KMS-11 (cell line): ENCODE results near the gene TIGD6.
"Not testable (repeated sequence)": the region's sequence is repeated elsewhere in the genome, so short reads cannot be mapped to it uniquely, and the experiment has no call there.

ENCODE experiments used
- H2AFZ ChIP-seq: fragments of 200-600 bp; sonication (generic); 2 replicates; pipeline ENCODE4 v1.6.1; 2016; ENCODE audit warnings: antibody characterized with exemption, mixed run types, low read depth
- H3K27ac ChIP-seq: fragments of 200-600 bp; sonication (generic); 2 replicates; pipeline ENCODE4 v1.6.1; 2016; ENCODE audit warnings: mild to moderate bottlenecking, mixed run types
- H3K27me3 ChIP-seq: fragments of 200-600 bp; sonication (generic); 2 replicates; pipeline ENCODE4 v1.6.1; 2017; ENCODE audit warnings: mild to moderate bottlenecking, low read depth, mixed run types, moderate library complexity; ENCODE audit not compliant: insufficient read depth
- H3K36me3 ChIP-seq: fragments of 200-600 bp; sonication (generic); 2 replicates; pipeline ENCODE4 v1.6.1; 2017; ENCODE audit warnings: mild to moderate bottlenecking, mixed run types; ENCODE audit not compliant: insufficient read depth
- H3K4me1 ChIP-seq: fragments of 200-600 bp; sonication (generic); 2 replicates; pipeline ENCODE4 v1.6.1; 2016; ENCODE audit warnings: mild to moderate bottlenecking, low read depth, mixed run types; ENCODE audit not compliant: poor library complexity, severe bottlenecking
- H3K4me2 ChIP-seq: fragments of 200-600 bp; sonication (generic); 2 replicates; pipeline ENCODE4 v1.7.0; 2016; ENCODE audit warnings: mild to moderate bottlenecking, mixed run types
- H3K4me3 ChIP-seq: fragments of 200-600 bp; sonication (generic); IDR thresholded peaks from 2 replicates; pipeline ENCODE4 v1.6.1; 2017; ENCODE audit warnings: low read depth, low read length, mixed read lengths; ENCODE audit not compliant: insufficient read depth
- H3K79me2 ChIP-seq: fragments of 200-600 bp; sonication (generic); 2 replicates; pipeline ENCODE4 v1.6.1; 2016; ENCODE audit warnings: low read depth, mixed run types; ENCODE audit not compliant: insufficient read depth
- H3K9ac ChIP-seq: fragments of 200-600 bp; sonication (generic); 2 replicates; pipeline ENCODE4 v1.6.1; 2016; ENCODE audit warnings: mild to moderate bottlenecking, mixed run types
- H4K20me1 ChIP-seq: fragments of 200-600 bp; sonication (generic); 2 replicates; pipeline ENCODE4 v1.6.1; 2016; ENCODE audit warnings: mild to moderate bottlenecking, mixed run types; ENCODE audit not compliant: insufficient read depth
- TF ChIP-seq, protein P1 (sequence below): fragments of 200-600 bp; sonication (generic); conservative IDR thresholded peaks from 2 replicates; pipeline ENCODE4 v1.6.1; 2017; ENCODE audit warnings: low read depth, mild to moderate bottlenecking, antibody characterized with exemption, low read length, moderate library complexity, mixed read lengths

TIGD6 gene

DNA sequence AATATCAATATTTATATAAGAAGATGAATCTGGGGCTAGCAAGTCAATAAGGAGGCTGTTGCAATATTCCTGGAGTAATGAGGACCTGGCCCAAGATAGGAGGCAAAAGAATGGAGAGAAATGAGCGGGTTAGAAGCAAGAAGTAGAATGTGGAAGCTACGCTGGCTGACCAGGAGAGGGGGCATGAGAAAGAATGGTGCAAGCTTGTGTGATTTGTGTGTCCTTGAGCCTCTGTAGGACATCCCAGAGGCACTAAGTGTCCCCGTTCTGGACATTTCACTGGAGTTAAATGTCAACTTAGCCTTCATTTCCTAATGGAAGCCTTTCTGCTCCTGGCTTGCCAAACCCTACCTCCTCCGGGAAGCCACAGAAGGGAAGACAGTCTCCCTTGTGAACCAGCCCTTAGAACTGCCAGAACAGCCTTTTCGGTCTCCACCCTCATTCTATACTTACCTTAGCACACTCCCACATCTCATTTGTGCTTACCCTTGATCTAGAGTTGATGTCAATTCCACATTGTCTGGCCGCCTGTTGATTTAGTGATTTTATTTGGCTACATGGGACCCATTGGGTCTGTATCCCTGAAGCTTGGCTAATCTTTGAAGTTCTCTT, 49.2 kb downstream of the TIGD6 start:
- Histone ChIP-seq H3K4me2 (no peak overlapping the region), H3K36me3 (no peaks in the 10 kb centered on the region)

DNA sequence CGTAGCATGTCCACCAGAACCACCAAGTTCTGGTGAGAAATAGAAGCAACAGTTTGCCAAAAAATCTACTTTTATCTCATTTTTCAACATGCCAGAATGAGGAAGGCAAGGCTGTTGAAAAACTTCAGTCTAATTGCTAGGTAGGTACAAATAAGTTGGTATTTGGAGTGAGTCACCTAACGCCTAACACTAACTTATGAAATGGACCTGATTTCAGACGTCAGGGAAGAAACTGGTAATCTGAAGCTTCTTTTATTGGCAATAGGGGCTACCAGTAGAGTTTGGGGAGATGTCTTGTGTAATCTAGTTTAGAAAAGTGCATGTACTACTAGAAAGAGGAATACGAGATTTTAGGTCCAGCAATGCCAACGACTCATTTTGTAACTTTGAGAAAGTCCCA, 51.5 kb downstream of the TIGD6 start:
- Histone ChIP-seq H3K27ac (no peak overlapping the region), H3K4me2 (no peak overlapping the region), H3K4me3 (no peak overlapping the region), H2AFZ (no peak overlapping the region), H3K79me2 (no peaks in the 10 kb centered on the region), H3K36me3 (no peaks in the 10 kb centered on the region), H4K20me1 (no peaks in the 10 kb centered on the region), H3K27me3 (no peaks in the 10 kb centered on the region), H3K9ac (no peak overlapping the region), H3K4me1 (no peaks in the 10 kb centered on the region)
- TF ChIP-seq, protein P1, sequence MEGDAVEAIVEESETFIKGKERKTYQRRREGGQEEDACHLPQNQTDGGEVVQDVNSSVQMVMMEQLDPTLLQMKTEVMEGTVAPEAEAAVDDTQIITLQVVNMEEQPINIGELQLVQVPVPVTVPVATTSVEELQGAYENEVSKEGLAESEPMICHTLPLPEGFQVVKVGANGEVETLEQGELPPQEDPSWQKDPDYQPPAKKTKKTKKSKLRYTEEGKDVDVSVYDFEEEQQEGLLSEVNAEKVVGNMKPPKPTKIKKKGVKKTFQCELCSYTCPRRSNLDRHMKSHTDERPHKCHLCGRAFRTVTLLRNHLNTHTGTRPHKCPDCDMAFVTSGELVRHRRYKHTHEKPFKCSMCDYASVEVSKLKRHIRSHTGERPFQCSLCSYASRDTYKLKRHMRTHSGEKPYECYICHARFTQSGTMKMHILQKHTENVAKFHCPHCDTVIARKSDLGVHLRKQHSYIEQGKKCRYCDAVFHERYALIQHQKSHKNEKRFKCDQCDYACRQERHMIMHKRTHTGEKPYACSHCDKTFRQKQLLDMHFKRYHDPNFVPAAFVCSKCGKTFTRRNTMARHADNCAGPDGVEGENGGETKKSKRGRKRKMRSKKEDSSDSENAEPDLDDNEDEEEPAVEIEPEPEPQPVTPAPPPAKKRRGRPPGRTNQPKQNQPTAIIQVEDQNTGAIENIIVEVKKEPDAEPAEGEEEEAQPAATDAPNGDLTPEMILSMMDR, result no peak

More for the DNA sequence above, 49.2 kb downstream of the TIGD6 start:
- no peaks in the 10 kb centered on the region for H4K20me1 ChIP-seq
- no peak overlapping the region for H2AFZ ChIP-seq
- no peak overlapping the region for H3K9ac ChIP-seq
- no peak overlapping the region for H3K27ac ChIP-seq
- no peaks in the 10 kb centered on the region for H3K79me2 ChIP-seq
- H3K4me1 ChIP-seq, result no peaks in the 10 kb centered on the region
- TF ChIP-seq, protein P1, result no peak
- H3K27me3 ChIP-seq, result no peaks in the 10 kb centered on the region
- H3K4me3 ChIP-seq, result no peak overlapping the region

DNA sequence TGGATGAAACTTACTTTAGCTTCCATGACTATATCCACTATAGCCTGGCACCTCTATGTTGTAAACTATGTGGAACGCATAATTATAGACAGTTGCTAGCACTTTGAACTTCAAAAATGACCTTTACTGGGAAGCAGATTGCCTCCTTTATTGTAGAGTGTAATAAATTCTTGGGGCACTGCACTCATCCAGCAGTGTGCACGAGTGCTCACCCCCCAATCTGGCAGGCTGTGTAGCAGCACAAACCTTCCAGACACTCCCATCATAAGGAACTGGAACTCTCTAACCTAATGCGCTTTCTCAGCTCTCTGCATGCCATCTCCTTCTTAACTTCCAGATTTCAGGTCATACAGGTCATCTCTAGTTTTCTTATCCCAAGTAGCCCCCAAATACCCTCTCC, 54.3 kb downstream of the TIGD6 start:
- Histone ChIP-seq H3K36me3 (no peaks in the 10 kb centered on the region), H4K20me1 (no peaks in the 10 kb centered on the region), H3K4me3 (no peak overlapping the region), H3K27me3 (no peaks in the 10 kb centered on the region), H2AFZ (no peak overlapping the region), H3K9ac (no peak overlapping the region), H3K4me2 (no peak overlapping the region), H3K27ac (no peak overlapping the region), H3K79me2 (no peaks in the 10 kb centered on the region), H3K4me1 (no peaks in the 10 kb centered on the region)
- TF ChIP-seq, protein P1, result no peak

DNA sequence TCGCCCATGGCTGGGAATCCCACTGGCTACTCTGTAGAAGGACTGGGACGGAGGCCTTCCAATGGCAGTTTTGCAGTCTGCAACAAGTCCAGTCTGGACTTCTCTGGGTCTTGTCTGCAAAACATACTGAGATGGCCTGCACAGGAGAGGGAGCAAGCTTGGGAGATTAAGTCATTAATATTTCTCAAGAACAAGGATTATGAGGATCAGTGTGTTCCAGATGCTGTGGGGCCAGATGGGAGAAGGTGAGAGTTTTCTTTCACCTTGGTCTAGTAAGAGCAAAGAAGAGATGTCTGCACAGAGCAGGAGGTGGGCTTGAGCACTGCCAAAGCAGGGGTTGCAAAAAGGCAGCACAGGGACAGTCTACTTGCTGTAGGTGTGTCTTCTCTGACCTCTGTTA, 55.8 kb downstream of the TIGD6 start, which contains the start of gene PDE6A:
TSS of gene PDE6A (minus strand) at position 128 of the 400 bp plus-strand sequence. CDS start at position 8, 120 bp downstream.
- no peak within 1 kb of the TSS for H3K27ac ChIP-seq
- no peaks in the 10 kb centered on the region for H3K36me3 ChIP-seq
- H2AFZ ChIP-seq, result no peak within 1 kb of the TSS
- H3K9ac ChIP-seq, result no peak within 1 kb of the TSS
- no peak within 1 kb of the TSS for H3K4me2 ChIP-seq
- H3K4me3 ChIP-seq, result no peak within 1 kb of the TSS
- H3K27me3 ChIP-seq, result no peaks in the 10 kb centered on the region
- no peaks in the 10 kb centered on the region for H3K79me2 ChIP-seq
- TF ChIP-seq, protein P1, result no peak
- H4K20me1 ChIP-seq, result no peaks in the 10 kb centered on the region
- H3K4me1 ChIP-seq, result peaks cover 10% of the 10 kb centered on the region

DNA sequence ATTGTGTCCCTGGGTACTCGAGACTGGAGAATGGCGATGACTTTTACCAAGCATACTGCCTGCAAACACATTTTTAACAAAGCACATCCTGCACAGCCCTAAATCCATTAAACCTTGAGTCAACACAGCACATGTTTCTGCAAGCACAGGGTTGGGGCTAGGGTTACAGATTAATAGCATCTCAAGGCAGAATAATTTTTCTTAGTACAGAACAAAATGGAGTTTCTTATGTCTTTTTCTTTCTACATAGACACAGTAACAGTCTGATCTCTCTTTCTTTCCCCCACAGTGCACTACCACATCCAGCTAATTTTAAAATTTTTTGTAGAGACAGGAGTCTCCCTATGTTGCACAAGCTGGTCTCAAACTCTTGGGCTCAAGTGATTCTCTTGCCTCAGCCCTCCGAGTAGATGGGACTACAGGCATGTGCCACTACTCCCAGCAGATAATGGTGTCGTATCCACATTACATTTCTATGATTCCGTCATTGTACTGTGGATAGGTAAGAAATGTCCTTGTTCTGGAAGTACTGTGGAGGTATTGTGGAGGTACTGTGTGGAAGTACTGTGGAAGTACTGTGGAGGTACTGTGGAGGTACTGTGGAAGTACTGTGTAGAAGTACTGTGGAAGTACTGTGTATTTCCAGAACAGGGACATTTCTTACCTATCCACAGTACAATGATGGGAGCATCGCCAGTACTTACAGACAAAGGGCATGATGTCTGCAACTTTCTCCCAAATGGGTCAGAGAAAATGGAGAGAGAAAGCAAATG, 57.1 kb downstream of the TIGD6 start:
- not testable (repeated sequence) for H3K27ac ChIP-seq, H2AFZ ChIP-seq, H3K4me2 ChIP-seq, H3K79me2 ChIP-seq, H3K27me3 ChIP-seq, H4K20me1 ChIP-seq, H3K4me3 ChIP-seq, H3K9ac ChIP-seq, H3K36me3 ChIP-seq
- peaks cover 17% of the 10 kb centered on the region for H3K4me1 ChIP-seq
